Measurements from ENCODE around the gene SYNJ2. TPM values are rescaled to one million over a fixed set of nuclear protein-coding genes. Genes with fewer than 3 reads are reported as not detected.

The SYNJ2 gene
- total RNA-seq, 2 donors from 2014 or later, result 24.7 to 37.3 TPM

DNA sequence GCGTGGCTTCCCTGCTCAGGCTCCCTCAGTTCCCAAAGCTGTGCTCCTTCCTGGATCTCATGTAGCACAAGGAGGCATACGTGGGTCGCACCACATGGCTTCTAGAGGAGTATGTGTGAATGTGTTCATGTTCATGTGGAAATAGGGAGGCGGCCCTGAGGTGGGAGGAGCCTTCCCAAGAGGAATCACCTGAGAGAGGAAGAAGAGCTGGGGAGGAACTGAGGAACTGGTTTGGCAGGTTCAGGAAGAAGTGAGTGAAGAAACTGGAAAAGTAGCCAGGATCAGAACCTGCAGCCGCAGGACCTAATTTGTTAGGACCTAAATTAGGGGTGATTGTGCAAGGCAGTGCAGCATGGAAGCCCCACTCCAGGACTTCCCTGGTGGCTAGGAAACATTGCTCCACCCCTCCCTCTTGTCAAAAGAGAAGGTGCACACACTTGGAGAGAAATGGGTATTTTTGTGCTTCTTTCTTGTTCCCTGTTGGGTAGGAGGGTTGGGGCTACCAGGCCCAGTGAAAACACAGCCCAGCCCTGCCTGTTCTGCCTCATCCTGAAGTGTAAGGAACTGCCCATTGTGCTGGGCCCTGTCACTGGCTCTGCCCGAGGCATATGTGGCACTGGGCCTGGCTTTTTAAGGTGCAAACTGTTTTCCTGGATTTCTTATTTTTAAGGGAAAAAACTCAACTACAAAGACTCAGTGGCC lies 20.7 kb downstream of the SYNJ2 start:
- no peak overlapping the region for H3K4me3 Mint-ChIP-seq
- peak overlapping the region in 1 of 2 donors; percentile 79 for H3K27ac Mint-ChIP-seq
- DNase-seq (ENCODE audit: low spot score) (no peak), ATAC-seq (no peak)
- H3K36me3 Mint-ChIP-seq, result no peaks in the 10 kb centered on the region
- H3K27me3 Mint-ChIP-seq, result no peaks in the 10 kb centered on the region
- H3K9me3 Mint-ChIP-seq, result no peaks in the 10 kb centered on the region
- H3K4me1 Mint-ChIP-seq (ENCODE audit: low read depth in 2 of 2), result peaks cover 32 to 49% of the 10 kb centered on the region in 2 donors

DNA sequence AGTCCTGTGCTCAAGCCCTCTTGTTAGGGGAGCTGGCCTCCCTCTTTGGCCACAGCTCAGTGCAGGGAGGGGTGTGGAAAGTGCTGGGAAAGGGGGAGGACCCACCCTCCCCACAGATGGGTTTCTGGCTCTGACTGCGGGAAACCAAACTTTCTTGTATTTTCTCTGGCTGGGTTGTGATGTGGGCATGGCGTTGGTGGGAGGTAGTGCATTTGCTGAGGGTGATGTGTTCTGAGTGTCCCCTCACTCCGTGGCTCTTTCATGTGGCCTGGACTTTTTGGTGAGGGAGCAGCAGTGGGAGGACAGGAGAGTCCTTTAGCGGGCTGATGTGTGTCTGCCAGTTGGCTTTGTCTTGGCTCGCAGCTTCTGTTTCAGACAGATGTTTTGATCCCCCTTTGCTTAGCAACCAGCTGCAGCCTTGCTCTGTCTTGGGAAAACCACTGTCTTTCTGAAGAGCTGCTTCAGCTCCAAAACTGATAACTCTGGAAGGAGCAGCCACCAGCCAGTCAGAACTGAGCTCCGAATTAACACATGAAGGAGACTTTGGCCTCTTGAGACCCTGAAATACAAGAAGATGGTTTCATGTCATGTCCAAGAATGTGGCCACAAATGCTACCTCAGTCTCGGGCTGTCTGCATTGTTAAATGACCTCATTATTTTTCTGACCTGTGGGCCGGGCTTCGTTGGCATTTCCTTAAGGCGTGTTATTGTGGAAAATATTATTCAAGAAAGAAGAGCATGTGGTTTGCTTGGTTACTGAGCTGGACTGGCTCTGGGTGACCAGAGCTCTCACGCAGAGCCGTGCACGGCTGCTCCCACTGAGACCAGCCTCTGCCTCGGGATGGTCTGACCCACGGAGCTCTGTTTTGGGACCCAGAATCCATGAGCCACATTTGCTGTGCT lies 21.5 kb downstream of the SYNJ2 start:
- DNase-seq (ENCODE audit: low spot score) (no peak), ATAC-seq (peak; percentile 35 to 48)
- H3K9me3 Mint-ChIP-seq, result no peaks in the 10 kb centered on the region
- H3K36me3 Mint-ChIP-seq, result no peaks in the 10 kb centered on the region
- no peak overlapping the region for H3K4me3 Mint-ChIP-seq
- H3K4me1 Mint-ChIP-seq (ENCODE audit: low read depth in 2 of 2), result peaks cover 33 to 53% of the 10 kb centered on the region in 2 donors
- no peaks in the 10 kb centered on the region for H3K27me3 Mint-ChIP-seq
- peak overlapping the region; percentile 15 to 79 for H3K27ac Mint-ChIP-seq

DNA sequence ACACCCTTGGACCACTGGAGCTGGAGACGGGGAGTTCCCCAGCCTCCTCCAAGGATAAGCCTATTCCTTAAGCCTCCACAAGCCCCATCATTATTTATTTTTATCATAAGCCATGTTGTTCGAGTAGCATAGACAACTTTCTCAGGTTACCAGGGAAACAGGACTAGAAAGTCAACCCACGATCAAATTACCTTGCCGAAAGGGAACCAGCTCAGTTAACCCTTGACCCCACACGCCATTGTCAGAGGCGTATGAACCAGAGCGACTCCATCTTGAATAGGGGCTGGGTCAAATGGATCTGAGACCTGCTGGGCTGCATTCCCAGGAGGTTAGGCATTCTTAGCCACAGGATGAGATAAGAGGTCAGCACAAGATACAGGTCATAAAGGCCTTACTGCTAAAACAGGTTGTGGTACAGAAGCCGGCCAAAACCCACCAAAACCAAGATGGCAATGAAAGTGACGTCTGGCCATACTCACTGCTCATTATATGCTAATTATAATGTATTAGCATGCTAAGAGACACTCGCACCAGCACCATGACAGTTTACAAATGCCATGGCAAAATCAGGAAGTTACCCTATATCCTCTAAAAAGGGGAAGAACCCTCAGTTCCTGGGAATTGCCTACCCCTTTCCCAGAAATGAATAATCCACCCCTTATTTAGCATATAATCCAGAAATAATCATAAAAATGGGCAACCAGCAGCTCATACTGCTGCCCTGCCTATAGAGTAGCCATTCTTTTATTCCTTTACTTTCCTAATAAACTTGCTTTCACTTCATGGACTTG lies 22.4 kb downstream of the SYNJ2 start:
- H3K36me3 Mint-ChIP-seq, result no peaks in the 10 kb centered on the region
- ATAC-seq (no peak), DNase-seq (ENCODE audit: low spot score) (no peak)
- no peak overlapping the region for H3K4me3 Mint-ChIP-seq
- no peaks in the 10 kb centered on the region for H3K9me3 Mint-ChIP-seq
- H3K27ac Mint-ChIP-seq, result peak overlapping the region in 1 of 2 donors; percentile 79
- no peaks in the 10 kb centered on the region for H3K27me3 Mint-ChIP-seq
- peaks cover 42 to 58% of the 10 kb centered on the region in 2 donors for H3K4me1 Mint-ChIP-seq (ENCODE audit: low read depth in 2 of 2)

DNA sequence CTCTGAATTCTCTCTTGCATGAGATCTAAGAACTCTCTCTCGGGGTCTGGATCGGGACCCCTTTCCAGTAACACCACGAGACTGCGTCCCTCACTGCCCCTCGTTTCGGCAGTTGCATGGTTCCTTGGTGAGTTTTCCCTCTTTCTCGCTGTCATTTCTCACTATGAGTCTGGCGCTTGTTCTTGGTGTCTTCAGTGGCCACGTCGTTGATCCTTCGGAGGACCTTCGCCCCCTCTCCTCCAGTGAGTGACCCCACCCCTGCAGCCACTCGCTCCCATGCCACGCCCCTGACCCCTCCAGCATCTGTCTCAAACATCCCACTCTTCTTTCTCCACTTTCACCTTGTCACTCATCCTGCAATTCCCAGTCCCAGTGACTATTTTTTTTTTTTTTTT lies 23.0 kb downstream of the SYNJ2 start:
- H3K36me3 Mint-ChIP-seq, result no peaks in the 10 kb centered on the region
- H3K4me1 Mint-ChIP-seq (ENCODE audit: low read depth in 2 of 2), result peaks cover 48 to 63% of the 10 kb centered on the region in 2 donors
- H3K27ac Mint-ChIP-seq, result no peak overlapping the region
- ATAC-seq (no peak), DNase-seq (ENCODE audit: low spot score) (no peak)
- no peaks in the 10 kb centered on the region for H3K9me3 Mint-ChIP-seq
- H3K27me3 Mint-ChIP-seq, result no peaks in the 10 kb centered on the region
- H3K4me3 Mint-ChIP-seq, result no peak overlapping the region

DNA sequence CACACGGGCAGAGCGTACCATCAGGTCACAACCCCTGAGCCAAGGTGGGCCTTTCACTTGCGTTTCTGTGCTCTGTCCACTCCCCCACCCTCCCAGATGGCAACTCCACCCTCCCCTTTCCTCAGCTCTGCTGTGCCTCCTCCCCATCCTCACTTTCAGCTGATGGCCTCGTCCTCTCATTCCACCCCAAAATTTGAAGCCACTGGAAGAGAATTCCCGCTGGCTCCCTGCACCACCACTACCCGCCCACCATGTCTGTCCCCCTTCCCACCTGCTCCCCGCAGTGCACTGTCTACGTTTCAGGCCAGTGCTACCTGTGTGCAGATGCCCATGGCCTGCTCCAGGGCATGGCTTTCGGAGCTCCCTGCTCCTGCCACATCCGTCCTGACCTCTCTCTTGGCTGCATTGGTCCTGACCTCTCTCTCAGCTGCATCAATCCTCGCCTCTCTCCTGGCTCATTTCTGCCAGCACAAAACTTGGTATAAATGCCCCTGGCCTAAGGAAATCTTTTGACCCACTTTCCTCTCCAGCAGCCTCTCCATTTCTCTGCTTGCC lies 24.0 kb downstream of the SYNJ2 start:
- H3K27ac Mint-ChIP-seq, result peak overlapping the region in 1 of 2 donors; percentile 43
- H3K36me3 Mint-ChIP-seq, result no peaks in the 10 kb centered on the region
- ATAC-seq (no peak), DNase-seq (ENCODE audit: low spot score) (no peak)
- no peak overlapping the region for H3K4me3 Mint-ChIP-seq
- H3K27me3 Mint-ChIP-seq, result no peaks in the 10 kb centered on the region
- peaks cover 55 to 71% of the 10 kb centered on the region in 2 donors for H3K4me1 Mint-ChIP-seq (ENCODE audit: low read depth in 2 of 2)
- no peaks in the 10 kb centered on the region for H3K9me3 Mint-ChIP-seq

DNA sequence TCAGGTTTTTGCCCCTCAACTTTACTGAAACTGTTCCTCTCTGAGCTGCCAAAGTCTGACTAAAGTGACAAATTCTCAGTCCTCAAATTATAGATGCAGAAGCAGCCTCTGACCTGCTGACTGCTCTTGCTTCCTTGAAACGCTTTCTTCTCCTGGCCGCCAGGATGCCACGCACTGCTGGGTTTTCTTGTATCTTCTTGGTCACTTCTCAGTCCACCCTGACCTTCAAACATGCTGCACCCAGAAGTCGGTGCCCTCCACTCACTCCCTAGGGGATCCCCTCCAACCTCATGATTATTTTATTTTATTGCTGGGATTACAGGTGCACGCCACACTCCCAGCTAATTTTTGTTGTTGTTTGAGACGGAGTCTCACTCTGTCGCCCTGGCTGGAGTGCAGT lies 24.7 kb downstream of the SYNJ2 start:
- no peak overlapping the region for H3K4me3 Mint-ChIP-seq

DNA sequence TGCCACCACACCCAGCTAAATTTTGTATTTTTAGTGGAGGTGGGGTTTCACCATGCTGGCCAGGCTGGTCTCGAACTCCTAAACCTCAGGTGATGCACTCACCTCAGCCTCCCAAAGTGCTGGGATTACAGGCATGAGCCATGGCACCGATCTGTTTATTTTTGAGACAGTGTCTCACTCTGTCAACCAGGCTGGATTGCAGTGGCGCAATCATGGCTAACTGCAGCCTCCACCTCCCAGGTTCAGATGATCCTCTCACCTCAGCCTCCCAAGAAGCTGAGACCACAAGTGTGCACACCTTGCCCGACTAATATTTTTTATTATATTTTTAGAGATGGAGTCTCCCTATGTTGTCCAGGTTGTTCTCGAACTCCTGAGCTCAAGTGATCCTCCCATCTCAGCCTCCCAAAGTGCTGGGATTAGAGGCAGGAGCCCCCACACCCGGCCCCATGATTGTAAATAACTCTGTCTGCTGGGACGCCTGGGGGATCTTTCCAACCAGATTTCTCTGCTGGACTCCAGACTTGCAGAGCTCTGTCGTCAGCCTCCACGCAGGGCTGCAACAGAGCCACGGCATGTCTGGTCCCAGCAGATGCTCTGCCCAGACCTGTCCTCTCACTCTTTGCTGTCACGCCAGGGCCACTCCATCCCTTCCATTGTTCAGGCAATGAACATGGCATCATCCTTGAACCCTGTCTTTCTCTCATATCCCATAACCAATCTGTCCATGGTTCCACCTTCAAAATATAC lies 25.3 kb downstream of the SYNJ2 start:
- no peaks in the 10 kb centered on the region for H3K36me3 Mint-ChIP-seq

More for the DNA sequence above, 24.7 kb downstream of the SYNJ2 start:
- ATAC-seq (no peak), DNase-seq (ENCODE audit: low spot score) (no peak)
- peaks cover 61 to 74% of the 10 kb centered on the region in 2 donors for H3K4me1 Mint-ChIP-seq (ENCODE audit: low read depth in 2 of 2)
- H3K9me3 Mint-ChIP-seq, result no peaks in the 10 kb centered on the region
- peak overlapping the region in 1 of 2 donors; percentile 45 for H3K27ac Mint-ChIP-seq
- H3K36me3 Mint-ChIP-seq, result no peaks in the 10 kb centered on the region
- H3K27me3 Mint-ChIP-seq, result no peaks in the 10 kb centered on the region

DNA sequence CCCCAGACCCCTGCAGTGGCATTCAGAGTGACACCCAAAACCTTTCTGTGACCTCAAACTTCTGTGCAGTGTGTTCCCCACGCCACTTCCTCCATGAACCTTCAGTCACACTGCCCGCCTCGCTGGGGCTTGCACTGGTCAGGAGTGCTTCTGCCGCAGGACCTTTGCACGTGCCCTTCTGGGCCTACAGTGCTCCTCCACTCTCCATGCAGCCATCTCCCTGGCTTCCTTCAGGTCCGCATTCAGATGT lies 27.1 kb downstream of the SYNJ2 start:
- Mint-ChIP-seq H3K4me3 (peak overlapping the region; percentile 71), H3K4me1 (ENCODE audit: low read depth in 2 of 2) (peaks cover 62 to 74% of the 10 kb centered on the region in 2 donors), H3K27ac (peak overlapping the region; percentile 42 to 77), H3K27me3 (no peaks in the 10 kb centered on the region), H3K9me3 (peaks cover under 1% of the 10 kb centered on the region), H3K36me3 (no peaks in the 10 kb centered on the region)
- ATAC-seq (peak; percentile 10 to 37), DNase-seq (ENCODE audit: low spot score) (no peak)

More for the DNA sequence above, 25.3 kb downstream of the SYNJ2 start:
- Mint-ChIP-seq H3K27ac (peak overlapping the region in 1 of 2 donors; percentile 45), H3K9me3 (no peaks in the 10 kb centered on the region), H3K4me1 (ENCODE audit: low read depth in 2 of 2) (peaks cover 66 to 76% of the 10 kb centered on the region in 2 donors), H3K4me3 (no peak overlapping the region), H3K27me3 (no peaks in the 10 kb centered on the region)
- DNase-seq (ENCODE audit: low spot score) (no peak), ATAC-seq (no peak)

DNA sequence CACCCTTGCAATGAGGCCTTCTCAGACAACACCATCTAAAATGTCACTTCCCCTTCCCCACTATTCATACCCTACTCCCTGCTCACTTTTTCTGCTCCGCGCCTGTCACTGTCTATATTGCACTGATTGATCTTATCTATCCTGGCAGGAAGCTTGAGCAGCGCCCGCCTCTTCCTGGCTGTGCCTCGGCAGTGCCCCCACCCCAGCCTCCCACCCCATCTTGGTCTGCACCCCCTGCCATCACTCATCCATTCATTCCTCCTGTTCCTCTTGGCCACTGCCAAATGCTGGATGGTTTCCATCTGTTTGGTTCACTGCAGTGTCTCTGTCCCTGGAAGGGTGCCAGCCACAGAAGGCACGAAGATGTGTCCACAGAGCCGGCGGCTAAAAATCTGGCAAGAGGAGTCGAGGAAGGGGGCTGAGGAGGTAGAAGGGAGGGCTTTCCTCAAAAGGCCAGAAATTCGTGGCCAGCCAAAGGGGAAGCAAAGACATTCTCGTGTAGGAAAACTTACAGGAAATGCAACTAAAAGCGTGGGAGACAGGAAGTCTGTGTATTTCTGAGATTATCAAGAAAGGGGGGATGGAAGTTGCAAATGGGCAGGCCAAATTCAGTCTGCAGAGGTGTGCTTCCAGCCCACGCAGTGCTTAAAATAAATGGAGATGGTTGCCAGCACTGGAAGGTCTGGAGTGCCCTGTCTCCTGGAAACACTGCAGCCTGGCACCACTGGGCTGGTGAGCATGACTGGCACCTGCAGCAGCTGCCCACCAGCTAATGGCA lies 27.6 kb downstream of the SYNJ2 start:
- H3K27me3 Mint-ChIP-seq, result no peaks in the 10 kb centered on the region
- ATAC-seq (peak; percentile 5 to 25), DNase-seq (ENCODE audit: low spot score) (no peak)
- H3K9me3 Mint-ChIP-seq, result peaks cover 3% of the 10 kb centered on the region
- H3K4me1 Mint-ChIP-seq (ENCODE audit: low read depth in 2 of 2), result peaks cover 66 to 73% of the 10 kb centered on the region in 2 donors
- peak overlapping the region; percentile 42 to 77 for H3K27ac Mint-ChIP-seq
- peak overlapping the region; percentile 71 for H3K4me3 Mint-ChIP-seq
- H3K36me3 Mint-ChIP-seq, result no peaks in the 10 kb centered on the region

DNA sequence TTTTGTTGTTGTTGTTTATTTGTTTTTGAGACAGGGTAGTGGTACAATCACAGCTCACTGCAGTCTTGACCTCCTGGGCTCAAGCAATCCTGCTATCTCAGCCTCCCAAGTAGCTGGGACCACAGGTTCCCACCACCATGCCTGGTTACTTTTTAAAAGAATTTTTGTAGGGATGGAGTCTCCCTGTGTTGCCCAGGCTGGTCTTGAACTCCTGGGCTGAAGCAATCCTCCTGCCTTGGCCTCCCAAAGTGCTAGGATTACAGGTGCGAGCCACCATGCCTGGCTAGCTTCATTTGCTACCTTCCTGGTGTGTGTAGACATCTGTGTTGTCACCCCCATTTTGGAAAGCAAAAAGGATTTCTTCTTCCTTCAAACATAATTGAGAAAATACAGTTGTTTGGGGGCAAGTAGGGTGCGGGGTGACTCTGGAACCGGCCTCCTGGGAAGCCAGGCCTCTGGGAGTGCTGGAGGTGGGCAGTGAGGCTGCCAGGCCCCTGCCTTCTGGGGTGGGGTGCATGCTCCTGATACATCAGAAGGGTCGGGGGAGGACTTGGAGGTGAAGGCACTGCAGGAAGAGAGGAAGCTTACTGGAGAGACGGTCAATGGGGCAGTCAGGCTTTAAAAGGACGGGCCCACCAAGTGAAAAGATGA lies 28.4 kb downstream of the SYNJ2 start:
- Mint-ChIP-seq H3K4me1 (ENCODE audit: low read depth in 2 of 2) (peaks cover 66 to 73% of the 10 kb centered on the region in 2 donors), H3K27ac (peak overlapping the region in 1 of 2 donors; percentile 77), H3K9me3 (peaks cover 5% of the 10 kb centered on the region), H3K27me3 (no peaks in the 10 kb centered on the region), H3K4me3 (peak overlapping the region; percentile 71), H3K36me3 (no peaks in the 10 kb centered on the region)
- ATAC-seq, result no peak
- no peak for DNase-seq (ENCODE audit: low spot score)

DNA sequence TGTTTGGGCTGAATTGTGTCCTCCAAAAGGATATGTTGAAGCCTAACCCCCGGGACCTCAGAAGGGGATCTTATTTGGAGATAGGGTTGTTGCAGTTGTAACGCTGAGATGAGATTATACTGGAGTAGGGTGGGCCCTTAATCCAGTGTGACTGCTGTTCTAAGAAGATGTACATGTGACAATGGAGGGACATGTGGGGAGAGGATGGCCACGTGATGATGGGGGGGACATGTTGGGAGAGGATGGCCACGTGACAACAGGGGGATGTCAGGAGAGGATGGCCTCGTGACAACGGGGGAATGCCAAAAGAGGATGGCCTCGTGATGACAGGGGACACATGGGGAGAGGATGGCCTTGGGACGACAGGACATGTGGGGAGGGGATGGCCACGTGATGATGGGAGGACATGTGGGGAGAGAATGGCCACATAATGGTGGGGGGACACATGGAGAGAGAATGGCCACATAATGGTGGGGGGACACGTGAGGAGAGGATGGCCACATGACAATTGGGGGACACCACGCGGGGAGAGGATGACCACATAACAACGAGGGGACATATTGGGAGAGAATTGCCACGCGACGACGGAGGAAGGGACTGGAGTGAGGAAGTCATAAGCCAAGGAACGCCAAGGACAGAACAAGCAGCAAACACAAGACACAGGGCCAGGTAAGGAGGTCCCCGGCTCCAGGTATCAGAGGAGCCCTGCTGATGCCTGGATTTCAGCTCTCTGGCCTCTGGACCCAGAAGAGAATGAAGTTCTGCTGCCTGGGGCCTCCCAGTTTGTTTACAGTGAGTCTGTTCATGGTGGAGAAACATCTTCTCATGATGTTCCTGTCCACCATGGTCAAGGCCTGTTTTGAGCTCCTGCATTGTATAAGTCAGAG lies 29.2 kb downstream of the SYNJ2 start:
- H3K4me1 Mint-ChIP-seq (ENCODE audit: low read depth in 2 of 2), result peaks cover 67 to 70% of the 10 kb centered on the region in 2 donors

More for the DNA sequence above, 29.2 kb downstream of the SYNJ2 start:
- no peak for DNase-seq (ENCODE audit: low spot score)
- Mint-ChIP-seq H3K36me3 (no peaks in the 10 kb centered on the region), H3K27me3 (no peaks in the 10 kb centered on the region), H3K27ac (peak overlapping the region; percentile 73 to 86), H3K4me3 (peak overlapping the region; percentile 40), H3K9me3 (peaks cover 5% of the 10 kb centered on the region)
- ATAC-seq, result no peak

Data from natural killer cell treated with Interleukin-12 subunit alpha and Interleukin-12 subunit beta and Interleukin-15 and Interleukin-18, amount 100 ng/mL, for 72 hours (primary cell).